NCI-H2029 treated with DMSO at 0.1 percent for 48 hours (cell line): ENCODE data around the gene SSC4D.
"Not testable (repeated sequence)": the region's sequence is repeated elsewhere in the genome, so short reads cannot be mapped to it uniquely, and the experiment has no call there.

ENCODE experiments used
- DNase-seq: peaks from one replicate; lab custom pipeline; 2025; lab: John Stamatoyannopoulos, UW

Gene SSC4D

GRCh38 chr7:76421097-76421496, 11.6 kb upstream of the SSC4D start:
- not testable (repeated sequence) for DNase-seq

DNA sequence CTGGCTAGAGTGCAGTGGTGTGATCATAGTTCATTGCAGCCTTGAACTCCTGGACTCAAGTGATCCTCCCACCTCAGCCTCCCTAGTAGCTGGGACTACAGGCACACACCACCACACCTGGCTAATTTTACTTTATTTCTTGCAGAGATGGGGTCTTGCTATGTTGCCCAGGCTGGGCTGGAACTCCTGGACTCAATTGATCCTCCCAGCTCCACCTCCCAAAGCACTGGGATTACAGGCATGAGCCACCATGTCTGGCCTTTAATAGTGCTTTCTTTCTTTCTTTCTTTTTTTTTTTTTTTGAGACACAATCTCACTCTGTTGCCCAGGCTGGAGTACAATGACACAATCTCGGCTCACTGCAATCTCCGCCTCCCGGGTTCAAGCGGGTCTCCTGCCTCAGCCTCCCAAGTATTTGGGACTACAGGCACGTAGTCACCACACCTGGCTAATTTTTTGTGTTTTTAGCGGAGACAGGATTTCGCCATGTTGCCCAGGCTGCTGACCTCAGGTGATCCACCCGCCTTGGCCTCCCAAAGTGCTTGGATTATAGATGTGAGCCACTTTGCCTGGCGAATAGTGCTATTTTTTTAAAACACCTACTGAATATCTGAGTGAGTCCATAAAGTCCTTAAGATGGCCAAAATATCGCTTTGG, 8.3 kb upstream of the SSC4D start:
- DNase-seq, result not testable (repeated sequence)

DNA sequence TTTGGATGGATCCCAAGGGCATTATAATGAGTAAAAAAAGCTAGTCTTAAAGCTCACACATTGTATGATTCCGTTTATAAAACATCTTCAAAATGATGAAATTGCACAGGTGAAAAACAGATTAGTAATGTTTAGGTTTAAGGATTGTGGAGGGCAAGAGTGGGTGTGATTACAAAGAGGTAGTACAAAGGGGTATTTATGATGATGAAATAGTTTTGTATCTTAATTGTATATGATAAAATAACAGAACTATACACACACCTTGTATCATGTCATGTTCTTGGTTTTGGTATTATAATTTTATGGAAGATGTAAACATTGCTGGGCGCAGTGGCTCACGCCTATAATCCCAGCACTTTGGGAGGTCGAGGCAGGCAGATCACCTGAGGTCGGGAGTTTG, 2.8 kb upstream of the SSC4D start:
- no peak for DNase-seq

- no peak for DNase-seq
Observed at GRCh38 chr7:76411626-76412025, 2.1 kb upstream of the SSC4D start.

DNA sequence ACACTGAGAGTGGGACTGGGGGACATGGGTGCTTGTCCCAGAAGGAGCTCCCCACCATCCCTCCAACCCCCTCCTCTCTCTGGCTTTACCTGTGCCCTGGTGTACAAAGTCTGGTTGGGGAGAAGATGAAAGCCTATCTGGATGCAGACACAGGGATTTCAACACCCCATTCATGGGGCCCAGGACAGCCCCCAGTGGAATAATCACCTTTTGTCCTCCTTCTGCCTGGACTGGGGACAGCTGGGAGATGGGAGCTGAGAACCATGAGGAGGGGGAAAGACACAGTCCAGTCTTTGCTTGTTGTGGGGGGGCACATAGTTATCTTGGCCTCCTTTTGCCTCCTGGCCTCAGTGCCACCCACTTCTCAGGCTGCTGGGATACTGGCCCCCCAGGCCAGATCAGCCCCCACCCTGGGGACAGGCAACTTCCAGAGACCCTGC, 1.4 kb downstream of the SSC4D start:
- DNase-seq, result no peak

DNA sequence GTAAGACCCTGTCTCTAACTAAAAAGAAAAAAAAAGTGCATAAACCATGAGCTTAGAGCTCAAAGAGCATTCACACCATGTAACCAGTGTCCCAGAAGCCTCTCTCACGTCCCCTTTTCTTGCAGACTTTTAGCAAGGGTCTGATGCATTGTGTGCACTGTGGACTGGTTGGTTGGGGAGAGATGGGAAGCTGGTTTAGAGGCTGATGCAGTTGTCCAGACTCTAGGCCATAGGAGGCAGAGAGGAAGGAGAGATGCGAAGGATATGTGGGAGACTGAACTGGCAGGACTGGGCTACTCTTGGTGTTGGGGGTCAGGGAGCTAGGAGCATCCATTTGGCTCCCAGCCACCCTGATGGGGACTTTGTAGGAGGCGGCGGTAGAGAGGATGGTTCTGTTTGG, 1.8 kb downstream of the SSC4D start:
- no peak for DNase-seq

GRCh38 chr7:76405738-76406137, 3.8 kb downstream of the SSC4D start:
- DNase-seq, result no peak

GRCh38 chr7:76403780-76404494, 5.6 kb downstream of the SSC4D start:
- DNase-seq, result no peak

GRCh38 chr7:76403097-76403496, 6.4 kb downstream of the SSC4D start:
- not testable (repeated sequence) for DNase-seq

DNA sequence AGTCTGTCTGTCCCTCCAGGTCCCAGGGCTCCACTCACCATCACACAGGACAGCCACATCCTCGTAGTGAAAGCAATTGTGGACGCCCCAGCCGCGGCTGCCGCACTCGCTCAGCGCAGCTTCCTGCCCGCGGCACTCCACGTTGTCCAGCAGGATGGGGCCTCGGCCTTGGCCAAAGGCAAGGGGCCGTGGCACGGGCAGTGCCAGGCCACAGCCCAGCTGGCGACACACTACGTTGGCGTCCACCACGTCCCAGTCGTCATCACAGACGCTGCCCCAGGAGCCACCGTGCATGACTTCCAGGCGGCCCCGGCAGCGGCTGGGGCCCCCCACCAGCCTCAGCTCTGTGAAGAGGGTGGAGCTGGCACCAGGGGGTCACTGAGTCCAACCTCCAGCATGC, 9.2 kb downstream of the SSC4D start:
- no peak for DNase-seq

- no peak for DNase-seq
Observed at GRCh38 chr7:76397409-76398183, 11.9 kb downstream of the SSC4D start.

DNA sequence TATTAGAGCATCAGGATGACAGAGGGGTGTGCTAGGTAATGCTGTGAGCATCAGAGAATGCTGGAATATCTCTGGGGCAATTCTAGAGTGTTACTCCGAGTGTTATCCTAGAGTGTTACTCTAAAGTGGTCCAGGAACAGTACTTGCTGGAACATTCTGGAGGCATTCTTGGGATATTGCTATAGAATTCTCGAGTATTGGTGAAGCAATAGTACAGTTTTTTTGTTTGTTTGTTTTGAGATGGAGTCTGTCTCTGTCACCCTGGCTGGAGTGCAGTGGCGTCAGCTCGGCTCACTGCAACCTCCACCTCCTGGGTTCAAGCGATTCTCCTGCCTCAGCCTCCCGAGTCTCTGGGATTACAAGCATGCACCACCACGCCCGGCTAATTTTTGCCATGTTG, 12.6 kb downstream of the SSC4D start:
- DNase-seq, result no peak

- DNase-seq, result no peak
Observed at GRCh38 chr7:76395965-76396726, 13.4 kb downstream of the SSC4D start.

- DNase-seq, result not testable (repeated sequence)
Observed at GRCh38 chr7:76395605-76395964, 13.9 kb downstream of the SSC4D start.

DNA sequence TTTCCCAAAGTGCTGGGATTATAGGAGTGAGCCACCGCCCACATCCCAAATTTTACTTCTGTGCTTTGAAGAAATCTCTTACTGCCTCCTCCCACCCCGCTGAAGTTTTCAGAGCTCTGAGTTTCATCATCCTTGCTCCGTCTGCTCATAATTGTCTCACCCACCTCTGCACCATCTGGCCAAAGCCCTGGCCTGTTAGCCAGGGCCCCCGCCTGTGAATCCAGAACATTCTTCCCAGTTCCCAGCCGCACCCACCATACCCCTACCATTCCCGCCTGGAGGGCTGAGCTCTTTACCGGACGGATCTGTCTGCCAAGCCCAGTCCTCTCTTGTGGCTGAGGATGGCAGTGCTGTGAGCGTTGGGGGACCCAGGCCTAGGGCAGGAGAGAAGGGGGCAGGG, 14.5 kb downstream of the SSC4D start:
- DNase-seq, result no peak

- peak; percentile 23 for DNase-seq
Observed at GRCh38 chr7:76393116-76394031, 16.1 kb downstream of the SSC4D start.

DNA sequence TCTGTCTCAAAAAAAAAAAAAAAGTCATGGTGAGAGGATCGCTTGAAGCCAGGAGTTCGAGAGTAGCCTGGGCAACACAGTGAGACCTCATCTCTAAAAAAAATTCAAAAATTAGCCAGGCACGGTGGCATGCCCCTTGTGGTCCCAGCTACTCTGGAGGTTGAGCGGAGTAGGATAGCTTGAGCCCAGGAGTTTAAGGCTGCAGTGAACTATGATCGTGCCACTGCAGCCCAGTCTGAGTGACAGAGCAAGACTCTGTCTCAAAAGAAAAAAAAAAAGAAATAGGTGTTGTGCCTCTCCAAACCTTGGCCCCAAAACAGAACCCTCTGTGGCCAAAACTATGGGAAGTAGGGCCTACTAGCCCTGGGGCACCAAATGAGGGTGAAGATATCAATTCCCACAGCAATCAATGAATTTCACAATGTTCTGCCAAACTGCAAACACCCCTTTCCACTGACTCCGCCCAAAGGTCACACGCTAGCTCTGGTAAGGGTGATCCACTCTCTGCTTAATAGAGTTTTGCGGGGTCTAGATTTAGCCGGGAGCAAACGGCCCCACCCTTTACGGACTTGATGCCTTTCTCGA, 16.9 kb downstream of the SSC4D start:
- DNase-seq, result no peak

- DNase-seq, result no peak
Observed at GRCh38 chr7:76390092-76390491, 19.4 kb downstream of the SSC4D start.

- not testable (repeated sequence) for DNase-seq
Observed at GRCh38 chr7:76387789-76388188, 21.7 kb downstream of the SSC4D start.

GRCh38 chr7:76386691-76387260, 22.7 kb downstream of the SSC4D start:
- no peak for DNase-seq
